Stimulated activated CD4-positive, alpha-beta T cell treated with anti-CD3 and anti-CD28 coated beads, Interleukin-4, amount 100 ng/mL, for 1 hour (primary cell): ENCODE data around the gene BUD31.
"Not testable (repeated sequence)": the region's sequence is repeated elsewhere in the genome, so short reads cannot be mapped to it uniquely, and the experiment has no call there.

Experiments
- DNase-seq: peaks from one replicate; pipeline ENCODE4 v3.0.0-alpha.2; 2020

BUD31 gene

GRCh38 chr7:99408379-99409191 is at the start of gene BUD31, which contains the start of gene PDAP1:
BUD31 (plus strand) TSS chr7:99408969; CDS start chr7:99411093, 2,124 bp downstream.
PDAP1 (minus strand) TSS chr7:99408597; CDS start chr7:99408548, 49 bp downstream.
- DNase-seq, result peak; percentile 85

- DNase-seq, result no peak
These were observed 49.2 kb upstream of the BUD31 start for GRCh38 chr7:99359465-99360154.

- DNase-seq, result no peak
These were observed 46.0 kb upstream of the BUD31 start for GRCh38 chr7:99362801-99363200.

DNA sequence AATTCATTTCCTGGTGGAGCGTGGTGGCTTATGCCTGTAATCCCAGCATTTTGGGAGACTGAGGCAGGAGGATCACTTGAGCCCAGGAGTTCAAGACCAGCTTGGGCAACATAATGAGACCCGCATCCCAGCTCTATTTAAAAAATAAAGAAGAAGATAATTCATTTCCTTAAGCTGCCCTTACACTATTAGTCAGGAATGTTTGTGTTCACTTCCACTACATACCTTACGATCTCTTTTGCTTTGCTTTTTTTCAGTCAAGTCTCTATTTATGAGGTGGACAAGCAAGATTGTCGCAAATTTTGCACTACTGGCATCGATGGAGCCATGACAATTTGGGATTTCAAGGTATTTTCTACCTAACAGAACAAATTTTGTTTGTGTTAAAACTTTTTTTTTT is 45.5 kb upstream of the BUD31 start:
- no peak for DNase-seq

DNA sequence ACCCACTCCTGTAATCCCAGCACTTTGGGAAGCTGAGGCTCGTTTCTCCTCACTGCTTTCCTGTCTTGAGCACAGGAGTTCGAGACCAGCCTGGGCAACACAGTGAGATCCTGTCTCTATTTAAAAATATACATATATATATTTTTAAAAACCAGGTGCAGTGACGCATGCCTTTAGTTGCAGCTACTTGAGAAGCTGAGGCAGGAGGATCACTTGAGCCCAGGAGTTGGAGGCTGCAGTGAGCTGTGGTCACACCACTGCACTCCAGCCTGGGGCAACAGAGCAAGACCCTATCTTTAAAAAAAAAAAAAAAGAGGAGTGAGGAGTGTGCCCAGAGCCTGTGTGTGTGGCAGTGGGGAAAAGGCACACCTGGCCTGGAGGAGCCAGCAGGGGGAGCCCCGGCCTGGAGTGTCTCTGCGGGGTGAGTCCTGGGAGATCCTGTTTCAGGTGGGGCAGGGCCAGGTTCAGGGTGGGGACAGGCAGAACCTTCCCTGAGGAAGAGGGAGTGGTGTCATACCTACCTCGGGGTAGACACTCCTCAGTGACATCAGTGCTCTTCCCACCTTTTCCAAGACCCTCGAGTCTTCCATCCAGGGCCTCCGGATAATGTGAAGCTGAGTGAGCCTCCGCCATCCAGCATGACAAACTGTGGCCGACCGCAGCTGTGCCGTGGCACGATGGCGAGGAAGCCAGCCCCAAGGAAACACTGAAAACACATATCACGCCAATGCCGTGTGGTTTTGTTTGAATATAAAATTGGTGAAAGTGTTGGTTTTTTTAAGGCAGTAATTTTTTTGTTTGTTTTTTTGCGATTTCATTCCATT is 43.2 kb upstream of the BUD31 start:
- peak; percentile 70 for DNase-seq

DNA sequence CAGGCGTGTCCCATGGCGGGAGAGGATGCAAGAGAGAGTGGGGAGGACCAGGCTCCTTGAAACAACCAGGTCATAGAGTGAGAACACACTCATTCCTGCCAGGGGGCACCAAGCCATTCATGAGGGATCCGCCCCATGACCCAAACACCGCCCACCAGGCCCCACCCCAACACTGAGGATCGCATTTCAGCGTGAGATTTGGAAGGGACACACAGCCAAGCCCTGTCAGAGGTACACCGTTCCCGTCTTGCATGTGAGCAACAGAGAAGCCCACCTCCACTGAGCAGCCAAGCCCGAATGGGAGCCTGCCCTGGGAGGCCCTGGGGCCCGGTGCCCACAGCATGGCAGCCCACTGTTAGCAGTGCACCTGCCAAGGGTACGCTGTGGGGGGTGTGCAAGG is 42.1 kb upstream of the BUD31 start:
- no peak for DNase-seq

- no peak for DNase-seq
These were observed 39.9 kb upstream of the BUD31 start for GRCh38 chr7:99368750-99369389.

GRCh38 chr7:99369767-99370391 is 38.9 kb upstream of the BUD31 start:
- DNase-seq, result no peak

- DNase-seq, result no peak
These were observed 37.3 kb upstream of the BUD31 start for GRCh38 chr7:99371376-99371920.

- no peak for DNase-seq
These were observed 36.3 kb upstream of the BUD31 start for GRCh38 chr7:99372275-99373090.

DNA sequence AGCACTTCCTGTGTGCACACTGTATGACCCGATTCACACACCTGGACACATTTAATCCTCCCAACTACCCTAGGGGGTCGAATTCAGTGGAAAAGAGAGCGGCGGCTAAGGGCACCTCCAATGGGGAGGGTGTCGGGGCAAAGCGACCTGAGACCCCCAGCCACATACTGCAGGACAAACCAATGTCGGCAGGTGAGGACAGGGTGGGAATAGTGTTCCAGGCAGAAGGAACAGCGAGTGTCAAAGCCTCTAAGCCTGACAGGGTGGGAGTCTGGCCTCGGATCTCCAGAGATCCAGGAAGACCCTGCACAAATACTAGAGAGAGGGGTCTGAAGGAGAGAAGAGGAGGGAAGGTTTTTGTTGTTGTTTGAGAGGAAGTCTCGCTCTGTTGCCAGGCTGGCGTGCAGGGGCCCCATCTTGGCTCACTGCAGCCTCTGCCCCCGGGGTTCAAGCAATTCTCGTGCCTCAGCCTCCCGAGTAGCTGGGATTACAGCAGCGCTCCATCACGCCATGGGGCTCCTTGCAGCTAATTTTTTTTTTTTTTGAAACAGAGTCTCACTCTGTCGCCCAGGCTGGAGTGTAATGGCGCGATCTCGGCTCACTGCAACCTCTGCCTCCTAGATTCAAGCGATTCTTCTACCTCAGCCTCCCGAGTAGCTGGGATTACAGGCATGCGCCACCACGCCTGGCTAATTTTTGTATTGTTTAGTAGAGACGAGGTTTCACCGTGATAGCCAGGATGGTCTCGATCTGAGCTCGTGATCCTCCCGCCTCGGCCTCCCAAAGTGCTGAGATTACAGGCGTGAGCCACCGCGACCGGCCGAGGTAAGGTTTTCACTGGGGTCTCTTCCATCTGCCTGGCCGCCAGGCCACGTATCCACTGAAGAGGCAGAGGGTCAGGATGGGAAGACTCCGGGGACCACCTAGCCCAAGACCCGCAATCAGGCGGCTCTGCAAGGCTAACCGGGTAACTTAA is 35.4 kb upstream of the BUD31 start:
- DNase-seq, result no peak

- DNase-seq, result peak; percentile 90
These were observed 34.4 kb upstream of the BUD31 start, which contains the start of gene ARPC1B for GRCh38 chr7:99374111-99375064. ARPC1B (plus strand) TSS chr7:99374730; CDS start chr7:99385715, 10,985 bp downstream.

GRCh38 chr7:99375070-99375807 is 33.5 kb upstream of the BUD31 start:
- DNase-seq, result peak; percentile 65

- peak; percentile 38 for DNase-seq
These were observed 29.7 kb upstream of the BUD31 start for GRCh38 chr7:99379043-99379577.

GRCh38 chr7:99379693-99380031 is 29.1 kb upstream of the BUD31 start:
- not testable (repeated sequence) for DNase-seq

- peak; percentile 26 for DNase-seq
These were observed 28.5 kb upstream of the BUD31 start for GRCh38 chr7:99380032-99380822.
